ENCODE measurements around the gene PODNL1. TPM values are rescaled to one million over a fixed set of nuclear protein-coding genes. Genes with fewer than 3 reads are reported as not detected.
A peak's percentile ranks its signal among the peaks of the same experiment; 100 is the strongest.

PODNL1 gene
- polyA plus RNA-seq, 3 donors, result 1.2 to 1.4 (median 1.3) TPM

DNA sequence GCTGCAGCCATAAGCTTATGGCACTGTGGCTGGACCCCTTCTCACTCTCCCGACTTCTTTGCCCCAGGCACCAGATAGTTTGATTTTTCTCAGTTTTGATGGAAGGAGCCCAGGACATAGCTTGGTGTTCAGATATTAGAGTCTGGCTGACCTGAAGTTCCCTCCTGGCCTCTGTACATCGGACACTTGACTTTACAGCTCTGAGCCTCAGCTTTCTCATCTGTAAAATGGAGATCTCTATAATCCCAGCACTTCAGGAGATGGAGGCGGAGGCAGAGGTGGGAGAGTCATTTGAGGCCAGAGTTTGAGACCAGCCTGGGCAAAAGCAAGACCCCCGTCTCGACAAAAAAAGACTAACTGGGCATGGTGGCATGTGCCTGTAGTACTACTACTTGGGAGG is 31.3 kb downstream of the PODNL1 start:
- TF ChIP-seq, protein P1, sequence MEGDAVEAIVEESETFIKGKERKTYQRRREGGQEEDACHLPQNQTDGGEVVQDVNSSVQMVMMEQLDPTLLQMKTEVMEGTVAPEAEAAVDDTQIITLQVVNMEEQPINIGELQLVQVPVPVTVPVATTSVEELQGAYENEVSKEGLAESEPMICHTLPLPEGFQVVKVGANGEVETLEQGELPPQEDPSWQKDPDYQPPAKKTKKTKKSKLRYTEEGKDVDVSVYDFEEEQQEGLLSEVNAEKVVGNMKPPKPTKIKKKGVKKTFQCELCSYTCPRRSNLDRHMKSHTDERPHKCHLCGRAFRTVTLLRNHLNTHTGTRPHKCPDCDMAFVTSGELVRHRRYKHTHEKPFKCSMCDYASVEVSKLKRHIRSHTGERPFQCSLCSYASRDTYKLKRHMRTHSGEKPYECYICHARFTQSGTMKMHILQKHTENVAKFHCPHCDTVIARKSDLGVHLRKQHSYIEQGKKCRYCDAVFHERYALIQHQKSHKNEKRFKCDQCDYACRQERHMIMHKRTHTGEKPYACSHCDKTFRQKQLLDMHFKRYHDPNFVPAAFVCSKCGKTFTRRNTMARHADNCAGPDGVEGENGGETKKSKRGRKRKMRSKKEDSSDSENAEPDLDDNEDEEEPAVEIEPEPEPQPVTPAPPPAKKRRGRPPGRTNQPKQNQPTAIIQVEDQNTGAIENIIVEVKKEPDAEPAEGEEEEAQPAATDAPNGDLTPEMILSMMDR (IDR thresholded peaks at IDR 0.05), result no peak
- Mint-ChIP-seq H3K4me1 (peaks cover 25% of the 10 kb centered on the region), H3K36me3 (peaks cover 11 to 28% of the 10 kb centered on the region in 2 donors), H3K9me3 (no peaks in the 10 kb centered on the region), H3K27me3 (ENCODE audit: low read depth in 3 of 3) (peaks cover 0 to 2% (median 1%) of the 10 kb centered on the region in 3 donors), H3K4me3 (peak overlapping the region; percentile 79 to 82), H3K27ac (peak overlapping the region in 3 of 7 donors; percentile 21 to 68 (median 61))
- Histone ChIP-seq H2AFZ (ENCODE audit: insufficient read depth, low read depth, low read length, poor library complexity, severe bottlenecking) (peak overlapping the region; percentile 94), H3K4me3 (replicated peaks in 1 of 3; ENCODE audit: low read depth in 2 of 3, low read length in 3 of 3) (peak overlapping the region; percentile 63 to 86 (median 86)), H3K27ac (ENCODE audit: low read depth in 1 of 2, low read length in 2 of 2) (no peak overlapping the region), H3K36me3 (replicated peaks in 1 of 2; ENCODE audit: control insufficient read depth in 1 of 2, insufficient read depth in 2 of 2, low read length in 2 of 2) (peaks cover 2 to 6% of the 10 kb centered on the region in 2 donors), H4K20me1 (ENCODE audit: insufficient read depth, low read length) (no peaks in the 10 kb centered on the region), H3K4me2 (replicated peaks; ENCODE audit: extremely low read depth, low read length, poor library complexity, severe bottlenecking) (peak overlapping the region; percentile 96), H3K9me3 (replicated peaks in 1 of 2; ENCODE audit: control insufficient read depth in 1 of 2, insufficient read depth in 1 of 2, low read length in 2 of 2) (no peaks in the 10 kb centered on the region), H3K79me2 (ENCODE audit: insufficient read depth, low read length) (peaks cover 9% of the 10 kb centered on the region), H3K4me1 (ENCODE audit: control insufficient read depth in 1 of 2, insufficient read depth in 2 of 2, low read length in 2 of 2) (peaks cover 21 to 31% of the 10 kb centered on the region in 2 donors), H3K9ac (ENCODE audit: insufficient read depth, low read length, poor library complexity, severe bottlenecking) (peak overlapping the region; percentile 82), H3K27me3 (ENCODE audit: control insufficient read depth in 2 of 2, insufficient read depth in 2 of 2, low read length in 2 of 2) (no peaks in the 10 kb centered on the region)
- WGBS (ENCODE audit: insufficient coverage), result 100% methylated on average over 2 of the region's 5 CpGs
- DNase-seq, result no peak
- intact Hi-C loops (cut with micrococcal nuclease), result no loop called here

DNA sequence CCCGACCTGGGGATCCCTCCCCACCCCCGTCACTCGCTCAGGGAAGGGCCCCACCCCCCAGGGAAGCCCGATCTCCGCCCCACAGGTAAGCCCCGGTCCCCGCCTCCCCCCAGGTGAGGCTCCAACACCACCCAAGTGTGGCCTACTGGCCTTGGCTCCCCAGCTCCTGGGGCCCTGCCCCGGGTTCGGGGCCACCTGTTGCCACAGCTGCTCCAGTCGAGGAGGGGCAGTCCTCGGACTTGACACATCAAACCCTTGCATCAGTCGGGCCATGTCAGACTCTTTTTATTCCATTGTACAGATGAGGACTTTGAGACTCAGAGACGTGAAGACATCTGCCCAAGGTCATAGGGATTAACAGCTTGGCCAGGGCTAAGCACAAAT is 31.7 kb downstream of the PODNL1 start:
- intact Hi-C loops (cut with micrococcal nuclease), result no loop called here
- TF ChIP-seq, protein P1 (IDR thresholded peaks at IDR 0.05), result no peak
- no peak for DNase-seq
- H3K9me3 ChIP-seq (replicated peaks in 1 of 2; ENCODE audit: control insufficient read depth in 1 of 2, insufficient read depth in 1 of 2, low read length in 2 of 2), result no peaks in the 10 kb centered on the region
- H3K4me1 ChIP-seq (ENCODE audit: control insufficient read depth in 1 of 2, insufficient read depth in 2 of 2, low read length in 2 of 2), result peaks cover 21 to 31% of the 10 kb centered on the region in 2 donors
- Mint-ChIP-seq H3K36me3 (peaks cover 10 to 25% of the 10 kb centered on the region in 2 donors), H3K27me3 (ENCODE audit: low read depth in 3 of 3) (peaks cover 0 to 2% (median 1%) of the 10 kb centered on the region in 3 donors), H3K9me3 (no peaks in the 10 kb centered on the region), H3K27ac (peak overlapping the region in 3 of 7 donors; percentile 21 to 68 (median 61)), H3K4me3 (peak overlapping the region; percentile 79 to 82), H3K4me1 (peaks cover 25% of the 10 kb centered on the region)
- H3K36me3 ChIP-seq (replicated peaks in 1 of 2; ENCODE audit: control insufficient read depth in 1 of 2, insufficient read depth in 2 of 2, low read length in 2 of 2), result peaks cover 2 to 6% of the 10 kb centered on the region in 2 donors
- H3K27ac ChIP-seq (ENCODE audit: low read depth in 1 of 2, low read length in 2 of 2), result peak overlapping the region in 1 of 2 donors; percentile 78
- H3K4me3 ChIP-seq (replicated peaks in 1 of 3; ENCODE audit: low read depth in 2 of 3, low read length in 3 of 3), result peak overlapping the region; percentile 63 to 86 (median 86)
- H3K9ac ChIP-seq (ENCODE audit: insufficient read depth, low read length, poor library complexity, severe bottlenecking), result peak overlapping the region; percentile 82
- H3K4me2 ChIP-seq (replicated peaks; ENCODE audit: extremely low read depth, low read length, poor library complexity, severe bottlenecking), result peak overlapping the region; percentile 96
- no peaks in the 10 kb centered on the region for H4K20me1 ChIP-seq (ENCODE audit: insufficient read depth, low read length)
- H2AFZ ChIP-seq (ENCODE audit: insufficient read depth, low read depth, low read length, poor library complexity, severe bottlenecking), result peak overlapping the region; percentile 94
- H3K27me3 ChIP-seq (ENCODE audit: control insufficient read depth in 2 of 2, insufficient read depth in 2 of 2, low read length in 2 of 2), result no peaks in the 10 kb centered on the region
- WGBS (ENCODE audit: insufficient coverage), result under 1% methylated on average over 11 of the region's 13 CpGs
- H3K79me2 ChIP-seq (ENCODE audit: insufficient read depth, low read length), result peaks cover 9% of the 10 kb centered on the region
